Neural crest cell (in vitro differentiated cells): Measurements from ENCODE around the gene GPR152. TPM values are rescaled to one million over a fixed set of nuclear protein-coding genes. Genes with fewer than 3 reads are reported as not detected.
A peak's percentile ranks its signal among the peaks of the same experiment; 100 is the strongest.

Experiments used
- DNase-seq: peaks from one replicate; pipeline ENCODE4 v3.0.0; 2021; ENCODE audit warnings: low read depth, mixed read lengths, low spot score
- H3K27ac Mint-ChIP-seq: one replicate; pipeline ENCODE4 v1.8.0; 2021; ENCODE audit warnings: mild to moderate bottlenecking, mixed read lengths; ENCODE audit not compliant: unreplicated experiment
- H3K27me3 Mint-ChIP-seq: 2 replicates; pipeline ENCODE4 v1.8.0; 2021; ENCODE audit warnings: low read depth, mild to moderate bottlenecking, mixed read lengths
- H3K36me3 Mint-ChIP-seq: 2 replicates; pipeline ENCODE4 v1.8.0; 2021; ENCODE audit warnings: low read depth, mild to moderate bottlenecking, mixed read lengths
- H3K4me1 Mint-ChIP-seq: 2 replicates; pipeline ENCODE4 v1.8.0; 2021; ENCODE audit warnings: mixed read lengths
- H3K4me3 Mint-ChIP-seq: one replicate; pipeline ENCODE4 v1.8.0; 2021; ENCODE audit warnings: mild to moderate bottlenecking, mixed read lengths
- H3K9me3 Mint-ChIP-seq: 2 replicates; pipeline ENCODE4 v1.8.0; 2021; ENCODE audit warnings: mixed read lengths
- CTCF ChIP-seq: fragments of 200-600 bp; sonication (generic); conservative IDR thresholded peaks from 2 replicates; pipeline ENCODE4 v1.5.0; 2021; ENCODE audit warnings: antibody characterized with exemption, mild to moderate bottlenecking
- long read RNA-seq: library from polyadenylated mRNA; unstranded; transcript quantifications from one replicate; pipeline ENCODE4 v2.0.0, GENCODE V29; 2020
- total RNA-seq: library from RNA; stranded (reverse); gene quantifications from 2 replicates; pipeline ENCODE4 v1.2.1, GENCODE V29; 2021

GPR152 gene
- not detected in 2 replicates for total RNA-seq
- long read RNA-seq: 0 reads

- H3K27me3 Mint-ChIP-seq: no peaks in the 10 kb centered on the region
- H3K4me3 Mint-ChIP-seq: no peak within 1 kb of the TSS
- H3K4me1 Mint-ChIP-seq: peaks cover 10% of the 10 kb centered on the region
- H3K36me3 Mint-ChIP-seq: no peaks in the 10 kb centered on the region
- no peak for TF ChIP-seq CTCF
- H3K9me3 Mint-ChIP-seq: no peaks in the 10 kb centered on the region
- H3K27ac Mint-ChIP-seq: no peak within 1 kb of the TSS
- DNase-seq: no peak
Measured at GRCh38 chr11:67452141-67452952, at the start of gene GPR152. GPR152 (minus strand) TSS chr11:67452729; CDS start chr11:67452724, 5 bp downstream.

- Mint-ChIP-seq H3K4me1 (peaks cover 23% of the 10 kb centered on the region), H3K36me3 (peaks cover 12% of the 10 kb centered on the region), H3K9me3 (no peaks in the 10 kb centered on the region), H3K27me3 (no peaks in the 10 kb centered on the region), H3K4me3 (peak overlapping the region; percentile 48), H3K27ac (peak overlapping the region; percentile 43)
- TF ChIP-seq CTCF: no peak
- no peak for DNase-seq
Measured at GRCh38 chr11:67501854-67502253, 49.3 kb upstream of the GPR152 start.

GRCh38 chr11:67500831-67501715 lies 48.5 kb upstream of the GPR152 start:
- Mint-ChIP-seq H3K4me1 (peaks cover 15% of the 10 kb centered on the region), H3K4me3 (peak overlapping the region; percentile 48), H3K27ac (no peak overlapping the region), H3K27me3 (no peaks in the 10 kb centered on the region), H3K36me3 (peaks cover 12% of the 10 kb centered on the region), H3K9me3 (no peaks in the 10 kb centered on the region)
- no peak for DNase-seq
- no peak for TF ChIP-seq CTCF

- Mint-ChIP-seq H3K27me3 (no peaks in the 10 kb centered on the region), H3K4me3 (peak overlapping the region; percentile 48), H3K36me3 (peaks cover 12% of the 10 kb centered on the region), H3K27ac (no peak overlapping the region), H3K9me3 (no peaks in the 10 kb centered on the region), H3K4me1 (peaks cover 11% of the 10 kb centered on the region)
- TF ChIP-seq CTCF: no peak
- DNase-seq: no peak
Measured at GRCh38 chr11:67500484-67500821, 47.9 kb upstream of the GPR152 start.

- peaks cover 9% of the 10 kb centered on the region for H3K4me1 Mint-ChIP-seq
- H3K27ac Mint-ChIP-seq: no peak overlapping the region
- no peaks in the 10 kb centered on the region for H3K27me3 Mint-ChIP-seq
- no peak overlapping the region for H3K4me3 Mint-ChIP-seq
- no peaks in the 10 kb centered on the region for H3K9me3 Mint-ChIP-seq
- TF ChIP-seq CTCF: no peak
- H3K36me3 Mint-ChIP-seq: peaks cover 12% of the 10 kb centered on the region
- DNase-seq: no peak
Measured at GRCh38 chr11:67499808-67500483, 47.4 kb upstream of the GPR152 start.
